Retinal pigment epithelial cell (primary cell): Measurements from ENCODE around the gene SLX4IP.

Experiments used
- DNase-seq: peaks from one replicate; pipeline ENCODE4 v3.0.0-alpha.2; 2010; ENCODE audit warnings: low read depth
- H3K4me3 ChIP-seq: 2 replicates; pipeline ENCODE4 v1.5.1; 2011; ENCODE audit warnings: mild to moderate bottlenecking, low read length, control low read depth, moderate library complexity
- TF ChIP-seq, protein P1 (sequence below): conservative IDR thresholded peaks from 2 replicates; pipeline ENCODE4 v1.5.1; 2011; ENCODE audit warnings: low read depth, low read length, control low read depth, inconsistent platforms

SLX4IP gene

DNA sequence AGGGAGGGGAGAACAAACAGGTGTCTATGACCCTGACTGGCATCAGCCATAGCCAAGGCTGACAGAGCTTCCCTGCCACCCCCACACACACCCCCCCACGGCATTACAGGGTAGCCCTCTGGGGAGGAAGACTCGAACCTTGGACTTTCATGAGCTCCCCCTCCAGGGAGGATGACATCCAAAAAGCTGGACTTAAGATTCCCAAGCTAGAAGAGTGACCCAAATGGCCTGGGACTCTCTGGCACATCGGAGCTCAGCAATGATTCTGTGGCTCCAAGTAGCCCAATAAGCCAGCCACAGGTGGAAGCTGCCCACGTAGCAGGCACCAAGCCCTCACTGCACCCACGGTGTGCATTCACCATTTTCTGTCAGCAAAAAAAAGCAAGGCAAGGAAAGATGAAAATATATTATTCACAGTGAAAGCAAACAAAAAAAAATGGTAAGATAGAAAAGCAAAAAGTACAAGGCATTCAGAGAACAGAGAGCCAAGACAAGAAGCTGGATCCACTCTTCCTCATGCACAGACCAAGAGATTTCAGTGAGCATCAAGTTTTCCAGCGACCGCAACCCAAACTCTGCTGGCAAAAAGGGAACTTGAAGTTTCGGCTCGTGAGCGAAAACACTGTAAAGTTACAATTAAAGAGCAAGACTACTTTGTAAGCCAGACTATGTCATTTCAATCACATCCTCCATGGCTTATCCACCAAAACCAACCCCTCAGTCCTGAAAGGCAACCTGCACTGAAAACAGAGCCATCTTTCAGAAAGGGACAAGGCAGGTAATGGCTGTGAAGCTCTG is 227.8 kb downstream of the SLX4IP start:
- no peak for DNase-seq
- no peak overlapping the region for H3K4me3 ChIP-seq

DNA sequence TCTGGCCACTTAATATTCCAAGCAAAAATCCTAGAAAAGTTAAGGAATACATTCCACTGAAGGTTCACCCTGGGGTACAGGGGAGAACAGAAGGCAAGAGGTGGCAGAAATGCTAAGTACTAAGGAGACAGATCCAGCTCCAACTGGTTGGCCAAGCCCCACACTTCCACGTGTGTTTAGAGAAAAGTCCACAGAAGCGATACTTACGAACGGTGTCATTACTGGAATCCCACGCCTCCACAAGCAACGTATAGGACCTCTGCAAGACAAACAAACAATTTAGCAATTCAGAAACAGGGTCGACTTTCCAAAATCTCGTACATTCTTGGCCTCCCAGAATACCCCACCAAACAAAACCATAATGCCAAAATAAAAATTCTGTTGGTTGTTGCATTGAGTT is 228.7 kb downstream of the SLX4IP start:
- H3K4me3 ChIP-seq, result no peak overlapping the region
- TF ChIP-seq, protein P1, sequence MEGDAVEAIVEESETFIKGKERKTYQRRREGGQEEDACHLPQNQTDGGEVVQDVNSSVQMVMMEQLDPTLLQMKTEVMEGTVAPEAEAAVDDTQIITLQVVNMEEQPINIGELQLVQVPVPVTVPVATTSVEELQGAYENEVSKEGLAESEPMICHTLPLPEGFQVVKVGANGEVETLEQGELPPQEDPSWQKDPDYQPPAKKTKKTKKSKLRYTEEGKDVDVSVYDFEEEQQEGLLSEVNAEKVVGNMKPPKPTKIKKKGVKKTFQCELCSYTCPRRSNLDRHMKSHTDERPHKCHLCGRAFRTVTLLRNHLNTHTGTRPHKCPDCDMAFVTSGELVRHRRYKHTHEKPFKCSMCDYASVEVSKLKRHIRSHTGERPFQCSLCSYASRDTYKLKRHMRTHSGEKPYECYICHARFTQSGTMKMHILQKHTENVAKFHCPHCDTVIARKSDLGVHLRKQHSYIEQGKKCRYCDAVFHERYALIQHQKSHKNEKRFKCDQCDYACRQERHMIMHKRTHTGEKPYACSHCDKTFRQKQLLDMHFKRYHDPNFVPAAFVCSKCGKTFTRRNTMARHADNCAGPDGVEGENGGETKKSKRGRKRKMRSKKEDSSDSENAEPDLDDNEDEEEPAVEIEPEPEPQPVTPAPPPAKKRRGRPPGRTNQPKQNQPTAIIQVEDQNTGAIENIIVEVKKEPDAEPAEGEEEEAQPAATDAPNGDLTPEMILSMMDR, result no peak
- DNase-seq, result no peak

More for the DNA sequence above, 227.8 kb downstream of the SLX4IP start:
- TF ChIP-seq, protein P1, result no peak

DNA sequence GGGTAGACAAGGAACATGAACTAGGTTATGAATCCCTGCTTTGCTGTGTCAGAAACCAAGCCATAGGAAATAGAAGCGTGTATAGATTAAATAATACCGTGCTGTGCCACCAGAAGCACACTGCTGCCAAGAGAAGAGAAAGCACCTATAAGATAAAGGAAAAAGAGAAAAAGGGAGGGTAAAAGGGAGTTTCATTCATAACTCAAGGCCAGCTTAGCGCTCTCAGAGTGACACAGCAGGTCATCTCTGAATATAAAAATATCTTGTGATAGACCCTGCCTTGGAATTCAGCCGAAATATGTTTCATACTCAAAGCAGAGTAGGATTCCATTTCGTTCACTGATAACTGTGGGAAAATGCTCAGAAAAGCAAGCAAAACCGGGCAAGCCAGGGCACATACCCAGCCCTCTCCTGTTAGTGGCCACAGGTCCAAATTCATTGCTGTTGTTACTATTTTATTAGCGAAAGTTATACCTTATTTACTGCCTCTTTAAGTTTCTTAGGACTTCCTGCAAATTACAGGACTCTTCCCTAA is 230.0 kb downstream of the SLX4IP start:
- TF ChIP-seq, protein P1, result no peak
- DNase-seq, result no peak
- no peak overlapping the region for H3K4me3 ChIP-seq

DNA sequence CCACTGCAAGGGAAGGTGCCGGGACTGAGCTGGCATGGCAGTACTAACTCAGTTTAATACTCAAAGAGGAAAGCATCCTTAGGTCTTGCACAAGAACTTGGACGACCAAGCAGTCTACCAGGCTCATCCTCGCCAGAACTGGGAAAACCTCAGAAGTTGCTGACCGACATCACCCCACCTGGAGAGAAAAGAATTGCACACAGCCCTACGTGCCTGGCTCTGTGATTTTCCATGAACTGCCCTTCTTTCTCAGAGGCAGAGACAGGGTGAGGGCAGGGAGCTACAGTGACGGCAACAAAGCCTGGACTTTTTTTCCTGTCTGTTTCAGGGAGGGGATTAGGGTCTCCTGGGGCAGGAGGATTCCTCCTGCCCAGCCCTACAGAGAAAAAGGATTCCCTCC is 230.7 kb downstream of the SLX4IP start:
- no peak for DNase-seq
- TF ChIP-seq, protein P1, result no peak
- no peak overlapping the region for H3K4me3 ChIP-seq

DNA sequence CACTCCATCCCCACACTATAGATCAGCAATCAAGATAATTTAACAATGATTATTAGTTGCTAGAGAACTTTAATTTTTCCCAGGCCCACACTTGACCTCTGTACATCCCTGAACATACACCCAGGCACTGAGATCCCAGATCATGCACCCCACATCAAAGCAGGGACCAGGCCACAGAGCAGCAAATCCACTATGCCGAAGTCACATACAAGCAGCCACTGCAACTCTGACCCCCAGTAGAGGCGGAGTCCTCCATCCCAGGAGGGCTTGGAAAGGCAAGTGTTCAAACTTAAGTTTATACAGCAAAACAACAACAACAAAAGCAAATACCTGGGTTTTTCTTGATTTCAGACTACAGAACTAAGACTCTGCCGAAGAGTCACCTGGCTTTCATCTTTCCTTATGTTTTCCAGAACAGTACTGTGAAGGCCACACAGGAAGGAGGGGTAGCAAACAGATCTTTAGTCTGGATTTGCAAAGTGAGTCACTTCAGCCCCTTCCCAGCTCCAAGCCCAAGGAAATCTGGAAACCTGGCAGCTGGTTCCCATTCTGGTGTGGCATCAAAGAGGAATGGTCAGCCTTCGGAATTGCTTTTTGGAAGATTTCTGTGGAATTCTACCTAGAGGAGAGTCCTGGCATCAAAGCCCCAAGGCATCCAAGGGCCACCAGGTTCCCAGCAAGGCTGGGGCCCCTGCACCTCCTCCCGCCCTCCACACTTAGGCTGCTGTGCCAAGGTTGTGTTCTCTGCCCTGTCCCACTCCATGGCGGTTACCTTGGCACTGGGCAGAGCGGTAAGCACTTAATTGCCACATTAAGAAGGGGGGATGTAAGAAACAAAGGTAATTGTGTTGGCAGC is 231.3 kb downstream of the SLX4IP start:
- TF ChIP-seq, protein P1, result no peak
- DNase-seq, result no peak

DNA sequence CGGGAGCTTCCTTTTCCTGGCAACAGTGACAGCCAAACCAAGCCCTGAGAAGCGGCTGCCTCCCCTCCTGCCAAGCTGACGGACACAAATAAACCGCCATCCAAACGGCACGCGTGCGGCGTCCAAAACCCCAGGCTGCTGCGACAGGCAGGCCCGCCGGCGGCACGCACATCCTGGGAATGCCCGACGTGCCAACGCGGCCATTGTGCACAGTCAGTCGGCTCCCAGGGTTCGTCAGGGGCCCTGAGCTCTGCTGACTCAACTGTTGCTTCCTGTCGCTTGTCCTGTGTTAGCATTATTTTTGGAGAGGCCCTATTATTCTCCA is 231.9 kb downstream of the SLX4IP start:
- TF ChIP-seq, protein P1, result no peak
- no peak for DNase-seq
- no peak overlapping the region for H3K4me3 ChIP-seq

More for the DNA sequence above, 231.3 kb downstream of the SLX4IP start:
- no peak overlapping the region for H3K4me3 ChIP-seq
